Stimulated activated CD4-positive, alpha-beta T cell treated with anti-CD3 and anti-CD28 coated beads, Interleukin-12 subunit alpha, Interleukin-12 subunit beta, amount 100 ng/mL, for 48 hours (primary cell): Measurements from ENCODE around the gene CLDN14.
A peak's percentile ranks its signal among the peaks of the same experiment; 100 is the strongest.

Source experiments
- DNase-seq, 3 donors: peaks; one replicate each; pipeline ENCODE4 v3.0.0-alpha.2; 2020; ENCODE audit warnings: low read depth in 2 of 3, low spot score in 1 of 3

Gene CLDN14

GRCh38 chr21:36436829-36437744 is 42.8 kb downstream of the CLDN14 start:
- DNase-seq: no peak

GRCh38 chr21:36434144-36434543 is 45.8 kb downstream of the CLDN14 start:
- DNase-seq: no peak

GRCh38 chr21:36433059-36433709 is 46.7 kb downstream of the CLDN14 start:
- DNase-seq: no peak

- DNase-seq: no peak
These were observed 48.7 kb downstream of the CLDN14 start for GRCh38 chr21:36431252-36431651.

GRCh38 chr21:36430841-36431240 is 49.1 kb downstream of the CLDN14 start:
- DNase-seq: no peak

GRCh38 chr21:36429947-36430546 is 49.9 kb downstream of the CLDN14 start:
- DNase-seq: peak; percentile 66 to 78 (median 68)

- no peak for DNase-seq
These were observed 51.0 kb downstream of the CLDN14 start for GRCh38 chr21:36428761-36429432.

GRCh38 chr21:36427502-36427901 is 52.4 kb downstream of the CLDN14 start:
- DNase-seq: no peak

- DNase-seq: no peak
These were observed 54.6 kb downstream of the CLDN14 start for GRCh38 chr21:36425286-36425685.

- DNase-seq: no peak
These were observed 55.3 kb downstream of the CLDN14 start for GRCh38 chr21:36424592-36424991.

GRCh38 chr21:36423771-36424433 is 56.0 kb downstream of the CLDN14 start:
- no peak for DNase-seq

- DNase-seq: peak in 2 of 3 donors; percentile 35 to 40
These were observed 57.4 kb downstream of the CLDN14 start for GRCh38 chr21:36422279-36423098.

- no peak for DNase-seq
These were observed 59.2 kb downstream of the CLDN14 start for GRCh38 chr21:36420571-36421339.

GRCh38 chr21:36419996-36420395 is 59.9 kb downstream of the CLDN14 start:
- DNase-seq: peak in 2 of 3 donors; percentile 25 to 30

GRCh38 chr21:36419241-36419640 is 60.7 kb downstream of the CLDN14 start:
- DNase-seq: no peak

- DNase-seq: no peak
These were observed 64.5 kb downstream of the CLDN14 start for GRCh38 chr21:36415375-36415774.

- no peak for DNase-seq
These were observed 67.0 kb downstream of the CLDN14 start for GRCh38 chr21:36412916-36413315.

- no peak for DNase-seq
These were observed 68.6 kb downstream of the CLDN14 start for GRCh38 chr21:36411301-36411700.
